SH-SY5Y (cell line): Measurements from ENCODE around the gene INAFM2.

ENCODE experiments used
- GATA2 ChIP-seq: IDR thresholded peaks from 2 replicates; pipeline ENCODE4 v1.6.1; 2011; ENCODE audit warnings: mild to moderate bottlenecking, low read depth, low read length
- GATA3 ChIP-seq: IDR thresholded peaks from 2 replicates; pipeline ENCODE4 v1.6.1; 2011; ENCODE audit warnings: low read depth, mild to moderate bottlenecking, low read length, moderate library complexity

DNA sequence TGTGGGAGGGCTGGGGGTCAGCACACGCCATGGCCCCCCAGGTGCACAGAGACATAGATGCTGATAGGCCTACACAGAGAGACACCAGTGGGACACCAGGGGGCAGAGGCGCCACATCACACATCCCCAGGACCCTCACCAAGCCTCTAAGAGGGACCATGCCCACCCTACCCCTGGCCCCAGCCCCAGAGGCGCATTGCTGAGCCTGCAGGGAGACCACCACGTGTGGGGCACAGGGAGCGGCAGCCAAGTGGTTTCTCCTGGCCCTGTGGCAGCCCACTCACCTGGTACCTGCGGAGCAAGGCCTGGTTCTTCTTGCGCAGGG lies 16.1 kb downstream of the INAFM2 start:
- no peak for TF ChIP-seq GATA2
- no peak for TF ChIP-seq GATA3
